ENCODE measurements around the gene MFSD6. TPM values are rescaled to one million over a fixed set of nuclear protein-coding genes. Genes with fewer than 3 reads are reported as not detected.

Gene MFSD6
- total and polyA plus RNA-seq, 4 donors, result 11.7 to 61.7 (median 37.4) TPM

DNA sequence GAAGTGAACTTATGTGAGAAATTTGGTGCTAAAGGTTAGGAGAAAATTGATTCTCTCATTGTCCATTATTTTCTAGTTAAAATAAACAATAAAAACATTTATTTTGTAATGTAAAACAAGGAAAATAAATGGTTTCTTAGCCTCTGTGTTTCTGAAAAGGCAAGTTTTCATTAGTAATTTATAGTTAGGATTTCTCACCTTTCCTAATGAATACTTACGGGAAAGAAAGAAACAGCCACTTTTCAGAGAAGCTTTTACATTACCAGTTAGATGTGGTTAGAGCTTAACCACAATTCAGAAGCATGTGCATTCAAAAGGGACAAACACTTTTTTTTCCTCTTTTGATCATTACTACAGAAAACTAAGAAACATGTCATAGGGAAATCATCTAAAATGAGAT is 107.5 kb downstream of the MFSD6 start:
- Histone ChIP-seq H3K9ac (ENCODE audit: insufficient read depth in 1 of 2, low read length in 2 of 2) (no peak overlapping the region), H3K27me3 (ENCODE audit: control insufficient read depth in 3 of 3, insufficient read depth in 3 of 3, low read length in 2 of 3) (no peaks in the 10 kb centered on the region), H3K36me3 (ENCODE audit: control insufficient read depth in 4 of 4, insufficient read depth in 4 of 4, low read length in 4 of 4) (peaks cover 0 to 12% (median 6%) of the 10 kb centered on the region in 4 donors), H3K9me3 (ENCODE audit: control insufficient read depth in 4 of 4, insufficient read depth in 3 of 4, low read length in 3 of 4) (peaks cover 0 to 2% (median 0%) of the 10 kb centered on the region in 4 donors), H3K4me3 (no peak overlapping the region), H3K27ac (ENCODE audit: low read depth in 1 of 2, low read length in 1 of 2) (no peak overlapping the region), H3K4me1 (ENCODE audit: control insufficient read depth in 5 of 5, insufficient read depth in 5 of 5, low read length in 5 of 5) (no peaks in the 10 kb centered on the region)
- WGBS, 2 donors, result 59 to 76% methylated on average over 1 of the region's 1 CpG
- TF ChIP-seq CTCF (IDR thresholded peaks at IDR 0.05; ENCODE audit: control extremely low read depth, extremely low read depth), result no peak
- DNase-seq (no peak), ATAC-seq (ENCODE audit: insufficient read depth, low FRiP score) (no peak)

GRCh38 chr2:190517468-190517867 is 109.3 kb downstream of the MFSD6 start:
- Histone ChIP-seq H3K9me3 (ENCODE audit: control insufficient read depth in 4 of 4, insufficient read depth in 3 of 4, low read length in 3 of 4) (peaks cover 0 to 2% (median 0%) of the 10 kb centered on the region in 4 donors), H3K9ac (ENCODE audit: insufficient read depth in 1 of 2, low read length in 2 of 2) (no peak overlapping the region), H3K36me3 (ENCODE audit: control insufficient read depth in 4 of 4, insufficient read depth in 4 of 4, low read length in 4 of 4) (peaks cover 2 to 20% (median 6%) of the 10 kb centered on the region in 4 donors), H3K27me3 (ENCODE audit: control insufficient read depth in 3 of 3, insufficient read depth in 3 of 3, low read length in 2 of 3) (no peaks in the 10 kb centered on the region), H3K4me1 (ENCODE audit: control insufficient read depth in 5 of 5, insufficient read depth in 5 of 5, low read length in 5 of 5) (no peaks in the 10 kb centered on the region), H3K27ac (ENCODE audit: low read depth in 1 of 2, low read length in 1 of 2) (no peak overlapping the region), H3K4me3 (no peak overlapping the region)
- DNase-seq (no peak), ATAC-seq (ENCODE audit: insufficient read depth, low FRiP score) (no peak)
- 92 to 99% methylated on average over 2 of the region's 2 CpGs for WGBS, 2 donors
- TF ChIP-seq CTCF (IDR thresholded peaks at IDR 0.05; ENCODE audit: control extremely low read depth, extremely low read depth), result no peak

DNA sequence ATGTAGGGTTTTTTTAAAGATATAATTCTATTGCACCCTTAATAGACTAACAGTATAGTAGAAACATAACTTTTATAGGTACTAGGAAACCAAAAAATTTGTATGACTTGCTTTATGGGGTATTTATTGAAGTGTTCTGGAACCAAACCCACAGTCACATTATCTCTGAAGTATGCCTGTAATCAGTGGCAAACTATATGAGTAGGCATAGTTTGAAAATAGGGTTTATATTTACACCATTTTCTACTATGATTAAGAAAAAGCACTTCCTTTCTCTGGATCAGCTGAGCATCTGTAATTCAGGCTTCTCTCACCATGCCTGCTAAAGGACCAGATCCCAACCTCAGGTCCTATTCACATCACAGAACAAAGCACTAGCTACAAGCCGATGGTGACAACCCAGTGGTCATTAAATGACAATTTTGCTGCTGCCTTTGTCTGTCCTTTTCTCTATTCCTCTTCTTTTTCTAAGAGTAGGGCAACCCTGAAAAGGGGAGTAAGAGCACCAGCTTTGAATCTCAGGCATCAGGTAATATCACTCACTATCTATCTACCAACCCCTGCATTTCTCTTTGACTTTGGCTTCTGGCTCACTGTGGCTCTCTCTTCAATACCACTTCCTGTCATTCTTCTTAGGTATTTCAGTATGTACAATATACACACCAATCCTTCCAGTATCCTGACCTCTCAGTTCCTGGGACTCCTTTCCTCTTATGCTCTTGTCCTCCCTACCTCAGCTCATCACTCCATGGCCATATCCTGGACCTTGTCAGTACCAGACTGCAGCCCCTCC is 112.0 kb downstream of the MFSD6 start:
- H3K4me3 ChIP-seq, result no peak overlapping the region
- no peak overlapping the region for H3K27ac ChIP-seq (ENCODE audit: low read depth in 1 of 2, low read length in 1 of 2)
- no peak for TF ChIP-seq CTCF (IDR thresholded peaks at IDR 0.05; ENCODE audit: control extremely low read depth, extremely low read depth)
- H3K36me3 ChIP-seq (ENCODE audit: control insufficient read depth in 4 of 4, insufficient read depth in 4 of 4, low read length in 4 of 4), result peaks cover 0 to 15% (median 1%) of the 10 kb centered on the region in 4 donors
- H3K4me1 ChIP-seq (ENCODE audit: control insufficient read depth in 5 of 5, insufficient read depth in 5 of 5, low read length in 5 of 5), result no peaks in the 10 kb centered on the region
- H3K9me3 ChIP-seq (ENCODE audit: control insufficient read depth in 4 of 4, insufficient read depth in 3 of 4, low read length in 3 of 4), result no peaks in the 10 kb centered on the region
- no peak overlapping the region for H3K9ac ChIP-seq (ENCODE audit: insufficient read depth in 1 of 2, low read length in 2 of 2)
- ATAC-seq (ENCODE audit: insufficient read depth, low FRiP score) (no peak), DNase-seq (no peak)
- no peaks in the 10 kb centered on the region for H3K27me3 ChIP-seq (ENCODE audit: control insufficient read depth in 3 of 3, insufficient read depth in 3 of 3, low read length in 2 of 3)
- WGBS, 2 donors, result 92 to 96% methylated on average over 1 of the region's 1 CpG

All from lung (tissue), 12 donors.